ENCODE results near the gene SHBG.

SHBG gene

DNA sequence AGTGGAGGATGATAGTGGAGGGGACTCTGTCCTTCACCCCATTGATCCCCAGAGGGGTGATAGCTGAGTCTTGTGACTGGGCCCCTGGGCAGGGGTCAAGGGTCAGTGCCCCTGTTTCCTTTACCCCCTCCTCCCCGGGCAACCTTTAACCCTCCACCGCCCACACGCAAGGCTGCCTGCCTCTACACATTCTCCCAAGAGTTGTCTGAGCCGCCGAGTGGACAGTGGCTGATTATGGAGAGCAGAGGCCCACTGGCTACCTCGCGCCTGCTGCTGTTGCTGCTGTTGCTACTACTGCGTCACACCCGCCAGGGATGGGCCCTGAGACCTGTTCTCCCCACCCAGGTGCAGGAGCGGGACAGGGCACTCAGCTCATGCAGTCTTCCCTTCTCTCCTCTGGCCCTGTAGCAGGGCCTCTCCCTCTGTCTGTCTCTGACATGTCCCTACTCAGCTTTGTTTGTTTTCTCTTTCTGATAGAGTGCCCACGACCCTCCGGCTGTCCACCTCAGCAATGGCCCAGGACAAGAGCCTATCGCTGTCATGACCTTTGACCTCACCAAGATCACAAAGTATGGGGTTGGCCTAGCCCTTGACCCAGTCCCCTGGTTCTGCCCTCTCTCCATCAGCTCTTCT is at the start of gene SHBG:
SHBG (plus strand) TSS at position 197 of the 633 bp plus-strand sequence; CDS start at position 235, 38 bp downstream.
- H3K27ac Mint-ChIP-seq = no peak within 1 kb of the TSS
- peaks cover 2% of the 10 kb centered on the region for H3K36me3 Mint-ChIP-seq
- no peaks in the 10 kb centered on the region for H3K9me3 Mint-ChIP-seq (ENCODE audit: low read depth)
- no peak within 1 kb of the TSS for H3K4me3 Mint-ChIP-seq
- H3K4me1 Mint-ChIP-seq (ENCODE audit: low read depth) = peaks cover 13% of the 10 kb centered on the region
- H3K27me3 Mint-ChIP-seq = no peaks in the 10 kb centered on the region

GRCh38 chr17:7580604-7581575 is 49.0 kb upstream of the SHBG start:
- H3K4me1 Mint-ChIP-seq (ENCODE audit: low read depth) = peaks cover 78% of the 10 kb centered on the region
- H3K27me3 Mint-ChIP-seq = no peaks in the 10 kb centered on the region
- no peaks in the 10 kb centered on the region for H3K9me3 Mint-ChIP-seq (ENCODE audit: low read depth)
- H3K4me3 Mint-ChIP-seq = peak overlapping the region; percentile 58
- peaks cover 20% of the 10 kb centered on the region for H3K36me3 Mint-ChIP-seq
- H3K27ac Mint-ChIP-seq = peak overlapping the region; percentile 76

- Mint-ChIP-seq H3K27me3 (no peaks in the 10 kb centered on the region), H3K9me3 (ENCODE audit: low read depth) (no peaks in the 10 kb centered on the region), H3K4me1 (ENCODE audit: low read depth) (peaks cover 63% of the 10 kb centered on the region), H3K4me3 (peak overlapping the region; percentile 70), H3K27ac (peak overlapping the region; percentile 100), H3K36me3 (peaks cover 10% of the 10 kb centered on the region)
Observed at GRCh38 chr17:7582396-7583252, 47.3 kb upstream of the SHBG start.

DNA sequence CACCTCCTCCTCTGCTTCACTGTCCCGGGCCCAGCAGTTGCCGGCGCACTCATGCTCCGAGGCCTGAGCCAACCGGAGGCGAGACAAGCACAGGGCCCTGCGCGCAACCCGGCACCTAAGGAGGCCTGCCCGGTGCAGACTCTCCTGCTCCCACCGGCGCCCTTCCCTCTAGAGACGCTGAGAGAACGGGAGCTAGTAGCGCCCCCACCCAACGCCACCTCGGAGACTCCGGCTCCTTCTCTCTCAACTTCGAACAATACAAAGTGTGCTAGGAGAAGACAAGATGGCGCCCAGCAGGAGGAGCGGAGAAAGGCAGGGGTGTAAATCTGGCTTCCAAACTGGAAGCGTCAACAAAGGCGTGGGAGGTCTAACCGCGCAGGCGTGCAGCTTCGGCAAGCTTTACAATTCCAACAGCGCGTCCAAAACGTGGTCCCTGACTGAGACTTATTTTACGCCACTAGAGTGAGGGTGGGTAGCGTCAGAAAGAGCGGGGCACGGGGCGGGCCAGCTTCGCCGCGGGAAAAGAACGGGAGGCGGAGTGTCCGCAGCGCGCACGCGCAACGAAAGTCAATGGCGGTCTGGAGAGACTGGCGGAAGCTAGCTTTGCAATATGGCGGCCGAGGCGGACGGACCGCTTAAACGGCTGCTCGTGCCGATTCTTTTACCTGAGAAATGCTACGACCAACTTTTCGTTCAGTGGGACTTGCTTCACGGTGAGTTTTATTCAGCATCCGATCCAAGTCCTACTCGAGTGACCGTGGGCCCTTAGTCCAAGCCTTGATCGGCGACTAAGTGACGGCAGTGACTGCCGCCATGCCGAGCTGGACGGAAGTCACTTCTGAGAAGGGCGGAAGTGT is 46.5 kb upstream of the SHBG start, which contains the start of gene MPDU1:
MPDU1 (plus strand) TSS at position 600 of the 857 bp plus-strand sequence; CDS start at position 611, 11 bp downstream.
- Mint-ChIP-seq H3K9me3 (ENCODE audit: low read depth) (no peaks in the 10 kb centered on the region), H3K27ac (peak within 1 kb of the TSS; percentile 100), H3K36me3 (peaks cover 6% of the 10 kb centered on the region), H3K4me3 (peak within 1 kb of the TSS; percentile 100), H3K27me3 (no peaks in the 10 kb centered on the region), H3K4me1 (ENCODE audit: low read depth) (peaks cover 54% of the 10 kb centered on the region)

- H3K4me3 Mint-ChIP-seq = peak overlapping the region; percentile 42
- H3K4me1 Mint-ChIP-seq (ENCODE audit: low read depth) = peaks cover 26% of the 10 kb centered on the region
- peaks cover 2% of the 10 kb centered on the region for H3K36me3 Mint-ChIP-seq
- H3K27ac Mint-ChIP-seq = no peak overlapping the region
- no peaks in the 10 kb centered on the region for H3K27me3 Mint-ChIP-seq
- no peaks in the 10 kb centered on the region for H3K9me3 Mint-ChIP-seq (ENCODE audit: low read depth)
Observed at GRCh38 chr17:7586673-7587419, 43.1 kb upstream of the SHBG start.

GRCh38 chr17:7587420-7588151 is 42.3 kb upstream of the SHBG start:
- Mint-ChIP-seq H3K27ac (no peak overlapping the region), H3K4me1 (ENCODE audit: low read depth) (peaks cover 19% of the 10 kb centered on the region), H3K36me3 (peaks cover 2% of the 10 kb centered on the region), H3K27me3 (no peaks in the 10 kb centered on the region), H3K9me3 (ENCODE audit: low read depth) (no peaks in the 10 kb centered on the region), H3K4me3 (peak overlapping the region; percentile 42)

- H3K27me3 Mint-ChIP-seq = no peaks in the 10 kb centered on the region
- peaks cover 6% of the 10 kb centered on the region for H3K36me3 Mint-ChIP-seq
- peaks cover 14% of the 10 kb centered on the region for H3K4me1 Mint-ChIP-seq (ENCODE audit: low read depth)
- H3K4me3 Mint-ChIP-seq = no peak overlapping the region
- H3K9me3 Mint-ChIP-seq (ENCODE audit: low read depth) = no peaks in the 10 kb centered on the region
- H3K27ac Mint-ChIP-seq = no peak overlapping the region
Observed at GRCh38 chr17:7588553-7589203, 41.3 kb upstream of the SHBG start.

GRCh38 chr17:7589204-7589868 is 40.6 kb upstream of the SHBG start:
- H3K27ac Mint-ChIP-seq = no peak overlapping the region
- no peaks in the 10 kb centered on the region for H3K9me3 Mint-ChIP-seq (ENCODE audit: low read depth)
- peaks cover 10% of the 10 kb centered on the region for H3K4me1 Mint-ChIP-seq (ENCODE audit: low read depth)
- H3K27me3 Mint-ChIP-seq = no peaks in the 10 kb centered on the region
- H3K4me3 Mint-ChIP-seq = no peak overlapping the region
- peaks cover 10% of the 10 kb centered on the region for H3K36me3 Mint-ChIP-seq

DNA sequence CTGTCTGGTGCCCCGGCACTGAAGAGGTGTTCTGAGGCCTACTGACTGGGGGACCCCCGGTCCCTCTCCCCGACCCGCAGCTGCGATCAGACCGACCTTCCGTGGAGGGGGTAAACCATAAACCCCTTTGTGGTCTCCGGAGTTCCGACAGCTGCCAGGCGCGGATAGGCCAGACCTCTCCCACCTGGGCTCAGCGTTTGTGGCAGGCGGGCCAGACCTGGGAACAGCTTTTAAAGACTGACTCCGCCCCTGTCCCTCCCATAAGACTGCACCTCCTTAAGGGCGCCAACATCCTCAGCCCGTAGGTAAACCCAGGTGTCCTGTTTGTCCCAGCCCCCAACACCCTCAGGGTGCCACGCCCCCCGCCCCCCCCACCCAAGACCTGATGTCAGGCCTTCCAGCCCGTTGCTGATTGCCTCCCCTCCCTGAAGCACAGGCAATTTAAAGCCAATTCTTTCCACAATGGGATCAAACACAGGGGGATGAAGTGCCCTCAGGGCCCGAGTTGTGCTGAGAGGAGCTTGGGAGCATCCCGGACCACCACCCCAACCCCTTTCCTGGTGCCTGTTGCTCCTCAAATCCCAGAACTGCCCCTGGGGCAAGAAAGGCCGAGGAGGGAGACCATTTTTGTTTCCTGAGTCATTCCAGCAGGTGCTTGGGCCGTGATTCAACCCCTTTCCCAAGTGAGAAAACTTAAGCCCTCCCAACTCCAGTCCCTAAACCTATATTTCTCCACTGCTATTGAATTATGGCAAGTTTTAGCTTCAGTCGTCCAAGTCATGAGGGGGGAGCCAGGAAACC is 39.8 kb upstream of the SHBG start, which contains the start of gene SOX15:
SOX15 (minus strand) TSS at position 204 of the 801 bp plus-strand sequence. CDS start 418 bp downstream, outside the sequence.
- H3K4me1 Mint-ChIP-seq (ENCODE audit: low read depth) = peaks cover 5% of the 10 kb centered on the region
- H3K27ac Mint-ChIP-seq = no peak within 1 kb of the TSS
- no peaks in the 10 kb centered on the region for H3K27me3 Mint-ChIP-seq
- no peak within 1 kb of the TSS for H3K4me3 Mint-ChIP-seq
- no peaks in the 10 kb centered on the region for H3K9me3 Mint-ChIP-seq (ENCODE audit: low read depth)
- H3K36me3 Mint-ChIP-seq = peaks cover 9% of the 10 kb centered on the region

- Mint-ChIP-seq H3K4me3 (no peak overlapping the region), H3K36me3 (peaks cover 9% of the 10 kb centered on the region), H3K27ac (no peak overlapping the region), H3K9me3 (ENCODE audit: low read depth) (no peaks in the 10 kb centered on the region), H3K4me1 (ENCODE audit: low read depth) (peaks cover 3% of the 10 kb centered on the region), H3K27me3 (no peaks in the 10 kb centered on the region)
Observed at GRCh38 chr17:7590743-7591142, 39.2 kb upstream of the SHBG start.

DNA sequence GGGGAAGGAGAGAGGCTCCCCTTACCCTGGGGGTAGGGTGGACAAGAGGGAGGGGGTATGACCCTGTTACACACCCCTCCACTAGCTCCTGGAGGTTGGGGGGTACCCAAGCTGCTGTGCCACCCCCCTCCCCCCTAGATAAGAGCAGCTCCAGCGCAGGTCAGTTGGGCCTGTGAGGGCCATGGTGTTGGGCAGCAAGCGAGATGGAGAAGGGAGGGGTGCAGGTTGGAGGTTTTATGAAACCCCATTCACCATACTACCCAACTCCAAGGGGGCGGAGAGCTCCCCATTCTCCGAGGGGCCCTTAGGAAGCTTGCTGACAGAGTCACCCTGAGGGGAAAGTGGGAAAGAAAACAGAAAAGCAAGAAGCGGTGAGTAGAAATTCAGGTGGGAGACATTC is 38.3 kb upstream of the SHBG start:
- Mint-ChIP-seq H3K36me3 (peaks cover 9% of the 10 kb centered on the region), H3K27ac (no peak overlapping the region), H3K27me3 (no peaks in the 10 kb centered on the region), H3K9me3 (ENCODE audit: low read depth) (no peaks in the 10 kb centered on the region), H3K4me3 (no peak overlapping the region), H3K4me1 (ENCODE audit: low read depth) (peaks cover 2% of the 10 kb centered on the region)

All from activated naive CD8-positive, alpha-beta T cell (primary cell).